Calu3 (cell line): ENCODE data around the gene ENTREP1. TPM values are rescaled to one million over a fixed set of nuclear protein-coding genes. Genes with fewer than 3 reads are reported as not detected.
"Not testable (repeated sequence)": the region's sequence is repeated elsewhere in the genome, so short reads cannot be mapped to it uniquely, and the experiment has no call there.

Source experiments
- BruUV-seq: library from RNA; stranded (reverse); fragments of 400-500 nt; replicated peaks from 2 replicates; lab custom pipeline; 2021; lab: Mats Ljungman, UMichigan
- CTCF ChIA-PET: fragments of 300-600 bp; sonication (Branson Sonifier 250); formaldehyde crosslinking; loops from one replicate; lab custom pipeline; 2022; ENCODE audit warnings: antibody characterized with exemption; lab: Charles Lee
- DNase-seq: peaks from one replicate; pipeline ENCODE4 v3.0.0; 2022
- H3K27ac Mint-ChIP-seq: one replicate; pipeline ENCODE4 v1.8.0; 2022; ENCODE audit warnings: mixed read lengths; ENCODE audit not compliant: unreplicated experiment
- H3K27me3 Mint-ChIP-seq: one replicate; pipeline ENCODE4 v1.8.0; 2022; ENCODE audit warnings: mixed read lengths; ENCODE audit not compliant: unreplicated experiment
- H3K36me3 Mint-ChIP-seq: one replicate; pipeline ENCODE4 v1.8.0; 2022; ENCODE audit warnings: mild to moderate bottlenecking, moderate library complexity, mixed read lengths; ENCODE audit not compliant: insufficient read depth, unreplicated experiment
- H3K4me1 Mint-ChIP-seq: one replicate; pipeline ENCODE4 v1.8.0; 2022; ENCODE audit warnings: mild to moderate bottlenecking, low read depth, mixed read lengths; ENCODE audit not compliant: unreplicated experiment
- H3K4me3 Mint-ChIP-seq: one replicate; pipeline ENCODE4 v1.8.0; 2022; ENCODE audit warnings: mild to moderate bottlenecking, low read depth, moderate library complexity, mixed read lengths; ENCODE audit not compliant: unreplicated experiment
- H3K9me3 Mint-ChIP-seq: one replicate; pipeline ENCODE4 v1.8.0; 2022; ENCODE audit warnings: low read depth, mixed read lengths; ENCODE audit not compliant: unreplicated experiment
- intact Hi-C: fragments of 100-400 bp; cut with micrococcal nuclease; formaldehyde crosslinking; loops from one replicate; pipeline ENCODE4 v1.10.0; 2022; ENCODE audit not compliant: unreplicated experiment
- total RNA-seq: library from RNA; stranded (reverse); gene quantifications from 2 replicates; pipeline ENCODE4 v1.2.3, GENCODE V29; 2022
- TF ChIP-seq, protein P1 (sequence below): fragments of 200-600 bp; IDR thresholded peaks from one replicate; pipeline ENCODE4 v1.8.0; 2022; ENCODE audit warnings: antibody characterized with exemption; ENCODE audit not compliant: unreplicated experiment

The ENTREP1 gene
- total RNA-seq, 1 experiment from 2014 or later, result 1.8 TPM

- no TSS peak for BruUV-seq
- no peak for DNase-seq
- Mint-ChIP-seq H3K4me1 (no peaks in the 10 kb centered on the region), H3K36me3 (no peaks in the 10 kb centered on the region), H3K9me3 (no peaks in the 10 kb centered on the region), H3K27me3 (no peaks in the 10 kb centered on the region), H3K4me3 (no peak overlapping the region), H3K27ac (no peak overlapping the region)
- CTCF ChIA-PET, result no interaction called here
- TF ChIP-seq, protein P1, sequence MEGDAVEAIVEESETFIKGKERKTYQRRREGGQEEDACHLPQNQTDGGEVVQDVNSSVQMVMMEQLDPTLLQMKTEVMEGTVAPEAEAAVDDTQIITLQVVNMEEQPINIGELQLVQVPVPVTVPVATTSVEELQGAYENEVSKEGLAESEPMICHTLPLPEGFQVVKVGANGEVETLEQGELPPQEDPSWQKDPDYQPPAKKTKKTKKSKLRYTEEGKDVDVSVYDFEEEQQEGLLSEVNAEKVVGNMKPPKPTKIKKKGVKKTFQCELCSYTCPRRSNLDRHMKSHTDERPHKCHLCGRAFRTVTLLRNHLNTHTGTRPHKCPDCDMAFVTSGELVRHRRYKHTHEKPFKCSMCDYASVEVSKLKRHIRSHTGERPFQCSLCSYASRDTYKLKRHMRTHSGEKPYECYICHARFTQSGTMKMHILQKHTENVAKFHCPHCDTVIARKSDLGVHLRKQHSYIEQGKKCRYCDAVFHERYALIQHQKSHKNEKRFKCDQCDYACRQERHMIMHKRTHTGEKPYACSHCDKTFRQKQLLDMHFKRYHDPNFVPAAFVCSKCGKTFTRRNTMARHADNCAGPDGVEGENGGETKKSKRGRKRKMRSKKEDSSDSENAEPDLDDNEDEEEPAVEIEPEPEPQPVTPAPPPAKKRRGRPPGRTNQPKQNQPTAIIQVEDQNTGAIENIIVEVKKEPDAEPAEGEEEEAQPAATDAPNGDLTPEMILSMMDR, result no peak
- intact Hi-C loops, result no loop called here
Measured at GRCh38 chr9:69303331-69303730, 21.7 kb upstream of the ENTREP1 start.

DNA sequence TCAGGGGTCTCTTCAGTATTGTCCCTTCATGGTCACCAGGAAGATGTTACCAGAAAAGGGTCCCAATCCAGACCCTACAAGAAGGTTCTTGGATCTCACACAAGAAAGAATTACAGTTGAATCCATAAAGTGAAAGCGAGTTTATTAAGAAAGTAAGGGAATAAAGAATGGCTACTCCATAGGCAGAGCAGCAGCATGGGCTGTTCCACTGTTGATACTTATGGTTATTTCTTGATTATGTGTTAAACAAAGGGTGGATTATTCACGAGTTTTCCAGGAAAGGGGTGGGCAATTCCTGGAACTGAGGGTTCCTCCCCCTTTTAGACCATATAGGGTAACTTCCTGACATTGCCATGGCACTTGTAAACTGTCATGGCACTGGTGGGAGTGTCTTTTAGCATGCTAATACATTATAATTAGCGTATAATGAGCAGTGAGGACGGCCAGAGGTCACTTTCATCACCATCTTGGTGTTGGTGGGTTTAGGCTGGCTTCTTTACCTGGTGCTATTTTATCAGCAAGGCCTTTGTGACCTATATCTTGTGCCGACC, 18.0 kb upstream of the ENTREP1 start:
- H3K4me3 Mint-ChIP-seq, intact Hi-C loops, H3K4me1 Mint-ChIP-seq, BruUV-seq, H3K9me3 Mint-ChIP-seq, H3K36me3 Mint-ChIP-seq, H3K27me3 Mint-ChIP-seq, H3K27ac Mint-ChIP-seq, CTCF ChIA-PET, DNase-seq: not testable (repeated sequence)

DNA sequence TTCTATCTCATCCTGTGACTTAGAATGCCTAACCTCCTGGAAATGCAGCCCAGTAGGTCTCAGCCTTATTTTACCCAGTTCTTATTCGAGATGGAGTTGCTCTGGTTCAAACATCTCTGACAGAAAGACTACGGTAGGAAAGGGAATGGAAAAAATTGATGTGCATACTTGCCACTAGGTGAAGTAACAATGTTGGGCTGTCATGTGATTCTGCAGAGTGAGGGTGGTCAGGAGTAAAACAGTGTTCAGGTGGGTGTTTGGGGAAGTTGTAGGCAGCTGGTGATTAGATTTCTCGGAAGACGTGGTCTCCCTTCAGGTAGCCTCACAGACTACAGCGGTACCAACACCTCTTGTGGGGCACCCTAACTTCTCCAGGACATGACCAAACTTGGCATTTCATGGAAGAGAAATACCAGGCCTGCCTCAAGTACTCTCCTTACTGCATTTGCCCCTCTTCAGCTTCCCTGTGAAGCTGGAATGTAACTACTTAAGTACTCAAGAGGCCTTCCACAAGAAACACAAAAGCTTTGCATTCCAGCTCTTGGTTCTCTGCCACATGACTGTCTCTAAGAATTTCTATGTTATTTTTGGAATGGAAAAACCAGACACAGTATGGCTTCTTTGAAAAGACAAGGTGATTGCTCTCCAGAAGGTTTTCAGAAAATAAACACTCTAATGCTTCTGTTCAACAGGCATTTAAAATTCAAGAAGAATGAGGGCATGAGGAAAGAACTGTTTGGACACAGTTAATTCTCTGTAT, 17.4 kb upstream of the ENTREP1 start:
- no peaks in the 10 kb centered on the region for H3K4me1 Mint-ChIP-seq
- intact Hi-C loops, result no loop called here
- no peak for DNase-seq
- TF ChIP-seq, protein P1, result no peak
- CTCF ChIA-PET, result no interaction called here
- H3K27me3 Mint-ChIP-seq, result no peaks in the 10 kb centered on the region
- no peak overlapping the region for H3K27ac Mint-ChIP-seq
- H3K36me3 Mint-ChIP-seq, result no peaks in the 10 kb centered on the region
- H3K4me3 Mint-ChIP-seq, result no peak overlapping the region
- peaks cover 2% of the 10 kb centered on the region for H3K9me3 Mint-ChIP-seq
- BruUV-seq, result no TSS peak

- H3K4me1 Mint-ChIP-seq, result no peaks in the 10 kb centered on the region
- peaks cover 2% of the 10 kb centered on the region for H3K9me3 Mint-ChIP-seq
- TF ChIP-seq, protein P1, result no peak
- intact Hi-C loops, result no loop called here
- no peak overlapping the region for H3K4me3 Mint-ChIP-seq
- peaks cover 3% of the 10 kb centered on the region for H3K27me3 Mint-ChIP-seq
- CTCF ChIA-PET, result no interaction called here
- BruUV-seq, result no TSS peak
- H3K27ac Mint-ChIP-seq, result no peak overlapping the region
- DNase-seq, result no peak
- H3K36me3 Mint-ChIP-seq, result no peaks in the 10 kb centered on the region
Measured at GRCh38 chr9:69308206-69308931, 16.6 kb upstream of the ENTREP1 start.
